HEK293 (cell line): ENCODE results near the gene RFX2.
A peak's percentile ranks its signal among the peaks of the same experiment; 100 is the strongest.

ENCODE experiments used
- AEBP2 ChIP-seq: fragments of 450-650 bp; formaldehyde crosslinking; IDR thresholded peaks from 2 replicates; pipeline ENCODE4 v1.5.1; 2016; ENCODE audit warnings: missing biosample characterization, missing genetic modification characterization, borderline replicate concordance
- ATF2 ChIP-seq: fragments of 450-650 bp; formaldehyde crosslinking; IDR thresholded peaks from 2 replicates; pipeline ENCODE4 v1.5.1; 2016; ENCODE audit warnings: missing biosample characterization, missing genetic modification characterization, low read depth
- CTCF ChIP-seq: fragments of 450-650 bp; formaldehyde crosslinking; IDR thresholded peaks from 2 replicates; pipeline ENCODE4 v1.5.1; 2016; ENCODE audit warnings: missing biosample characterization, missing genetic modification characterization
- GLI2 ChIP-seq: fragments of 450-650 bp; formaldehyde crosslinking; IDR thresholded peaks from 2 replicates; pipeline ENCODE4; 2017; ENCODE audit warnings: missing biosample characterization, missing genetic modification characterization, low read depth, borderline replicate concordance
- GLIS2 ChIP-seq: fragments of 450-650 bp; formaldehyde crosslinking; IDR thresholded peaks from 2 replicates; pipeline ENCODE4 v1.5.1; 2016; ENCODE audit warnings: missing biosample characterization, missing genetic modification characterization
- HOXA7 ChIP-seq: sonication (generic); formaldehyde crosslinking; IDR thresholded peaks from 2 replicates; pipeline ENCODE4 v1.8.1; 2022; ENCODE audit warnings: missing genetic modification reagents, borderline replicate concordance
- OSR2 ChIP-seq: fragments of 450-650 bp; formaldehyde crosslinking; IDR thresholded peaks from 2 replicates; pipeline ENCODE4 v1.5.1; 2016; ENCODE audit warnings: missing biosample characterization, missing genetic modification characterization
- OVOL3 ChIP-seq: fragments of 450-650 bp; formaldehyde crosslinking; IDR thresholded peaks from 2 replicates; pipeline ENCODE4 v1.5.1; 2016; ENCODE audit warnings: missing biosample characterization, missing genetic modification characterization
- SALL2 ChIP-seq: fragments of 450-650 bp; formaldehyde crosslinking; IDR thresholded peaks from 2 replicates; pipeline ENCODE4 v1.5.0; 2017; ENCODE audit warnings: missing biosample characterization, mild to moderate bottlenecking, missing genetic modification characterization, borderline replicate concordance
- SP2 ChIP-seq: fragments of 450-650 bp; formaldehyde crosslinking; IDR thresholded peaks from 2 replicates; pipeline ENCODE4 v1.5.1; 2016; ENCODE audit warnings: missing biosample characterization, missing genetic modification characterization
- TRIM28 ChIP-seq: IDR thresholded peaks from 2 replicates; pipeline ENCODE4 v1.6.1; 2011; ENCODE audit warnings: low read length, control low read depth, borderline replicate concordance
- ZBTB26 ChIP-seq: fragments of 450-650 bp; formaldehyde crosslinking; optimal IDR thresholded peaks from 2 replicates; pipeline ENCODE3; 2016; ENCODE audit warnings: missing biosample characterization, mild to moderate bottlenecking, missing genetic modification characterization
- ZBTB8A ChIP-seq: fragments of 450-650 bp; formaldehyde crosslinking; IDR thresholded peaks from 2 replicates; pipeline ENCODE4 v1.5.1; 2016; ENCODE audit warnings: missing biosample characterization, missing genetic modification characterization
- ZFHX2 ChIP-seq: fragments of 450-650 bp; formaldehyde crosslinking; conservative IDR thresholded peaks from 2 replicates; pipeline ENCODE4 v1.5.1; 2016; ENCODE audit warnings: missing biosample characterization, missing genetic modification characterization
- ZNF132 ChIP-seq: fragments of 450-650 bp; formaldehyde crosslinking; IDR thresholded peaks from 2 replicates; pipeline ENCODE4 v1.5.1; 2017; ENCODE audit warnings: missing biosample characterization, missing genetic modification characterization, borderline replicate concordance
- ZNF155 ChIP-seq: fragments of 450-650 bp; formaldehyde crosslinking; IDR thresholded peaks from 2 replicates; pipeline ENCODE4 v1.5.1; 2016; ENCODE audit warnings: missing biosample characterization, missing genetic modification characterization
- ZNF184 ChIP-seq: fragments of 450-650 bp; IDR thresholded peaks from 2 replicates; pipeline ENCODE4 v1.5.1; 2018; ENCODE audit warnings: missing biosample characterization, mild to moderate bottlenecking, missing genetic modification characterization
- ZNF223 ChIP-seq: fragments of 450-650 bp; formaldehyde crosslinking; IDR thresholded peaks from 2 replicates; pipeline ENCODE4 v1.5.1; 2016; ENCODE audit warnings: missing biosample characterization, missing genetic modification characterization
- ZNF341 ChIP-seq: fragments of 450-650 bp; formaldehyde crosslinking; IDR thresholded peaks from 2 replicates; pipeline ENCODE4; 2016; ENCODE audit warnings: low read depth, missing biosample characterization, missing genetic modification characterization
- ZNF354C ChIP-seq: fragments of 450-650 bp; formaldehyde crosslinking; IDR thresholded peaks from 2 replicates; pipeline ENCODE4 v1.5.1; 2016; ENCODE audit warnings: missing biosample characterization, missing genetic modification characterization, low read depth, borderline replicate concordance
- ZNF362 ChIP-seq: fragments of 450-650 bp; formaldehyde crosslinking; IDR thresholded peaks from 2 replicates; pipeline ENCODE4 v1.5.1; 2016; ENCODE audit warnings: missing biosample characterization, missing genetic modification characterization
- ZNF366 ChIP-seq: fragments of 450-650 bp; formaldehyde crosslinking; conservative IDR thresholded peaks from 2 replicates; pipeline ENCODE4 v1.5.1; 2016; ENCODE audit warnings: missing biosample characterization, missing genetic modification characterization
- ZNF416 ChIP-seq: fragments of 450-650 bp; formaldehyde crosslinking; IDR thresholded peaks from 2 replicates; pipeline ENCODE4 v1.5.1; 2016; ENCODE audit warnings: missing biosample characterization, missing genetic modification characterization
- ZNF449 ChIP-seq: fragments of 450-650 bp; formaldehyde crosslinking; IDR thresholded peaks from 2 replicates; pipeline ENCODE4 v1.5.1; 2017; ENCODE audit warnings: missing biosample characterization, mild to moderate bottlenecking, missing genetic modification characterization, moderate library complexity
- ZNF571 ChIP-seq: fragments of 450-650 bp; formaldehyde crosslinking; IDR thresholded peaks from 2 replicates; pipeline ENCODE4 v1.5.0; 2017; ENCODE audit warnings: missing biosample characterization, missing genetic modification characterization
- ZNF660 ChIP-seq: fragments of 450-650 bp; IDR thresholded peaks from 2 replicates; pipeline ENCODE4 v1.5.1; 2018; ENCODE audit warnings: missing biosample characterization, mild to moderate bottlenecking, missing genetic modification characterization
- ZNF777 ChIP-seq: fragments of 450-650 bp; formaldehyde crosslinking; IDR thresholded peaks from 2 replicates; pipeline ENCODE4 v1.5.1; 2017; ENCODE audit warnings: missing biosample characterization, missing genetic modification characterization, borderline replicate concordance
- ZNF791 ChIP-seq: fragments of 450-650 bp; formaldehyde crosslinking; IDR thresholded peaks from 2 replicates; pipeline ENCODE4 v1.5.1; 2016; ENCODE audit warnings: missing biosample characterization, missing genetic modification characterization
- ZNF843 ChIP-seq: fragments of 450-650 bp; formaldehyde crosslinking; IDR thresholded peaks from 2 replicates; pipeline ENCODE4 v1.5.1; 2016; ENCODE audit warnings: missing biosample characterization, missing genetic modification characterization

RFX2 gene

GRCh38 chr19:6092329-6093286, 17.7 kb downstream of the RFX2 start (continued):
- TF ChIP-seq HOXA7 (CRISPR knock-in tag), result no peak
- TF ChIP-seq ZNF843, result no peak
- no peak for TF ChIP-seq ZNF184 (tag by site-specific recombination)
- peak; percentile 61; the same call in 1 of the 2 replicates for TF ChIP-seq ZBTB8A (tag by site-specific recombination)
- TF ChIP-seq ZNF341 (tag by site-specific recombination), result no peak
- peak; percentile 78 for TF ChIP-seq TRIM28
- peak; percentile 59; the same call in 1 of the 2 replicates for TF ChIP-seq ZNF660 (tag by site-specific recombination)
- TF ChIP-seq ZNF571, result no peak
- no peak for TF ChIP-seq ZNF354C
- no peak for TF ChIP-seq ZNF362 (tag by site-specific recombination)
- TF ChIP-seq ZFHX2 (tag by site-specific recombination), result peak; percentile 74
- TF ChIP-seq OSR2 (tag by site-specific recombination), result no peak
- no peak for TF ChIP-seq CTCF (tag by site-specific recombination)
- TF ChIP-seq SALL2, result no peak
- no peak for TF ChIP-seq ZNF777 (tag by site-specific recombination)
- no peak for TF ChIP-seq OVOL3 (tag by site-specific recombination)
- TF ChIP-seq ATF2, result no peak
- TF ChIP-seq ZNF449 (tag by site-specific recombination), result peak; percentile 78; the same call in 1 of the 2 replicates
- peak; percentile 55 for TF ChIP-seq SP2 (tag by site-specific recombination)
- peak; percentile 73 for TF ChIP-seq GLIS2 (tag by site-specific recombination)
- no peak for TF ChIP-seq ZNF155
- no peak for TF ChIP-seq ZNF416 (tag by site-specific recombination)
- TF ChIP-seq ZNF132 (tag by site-specific recombination), result no peak
- no peak for TF ChIP-seq ZNF223 (tag by site-specific recombination)
- no peak for TF ChIP-seq AEBP2 (tag by site-specific recombination)
- no peak for TF ChIP-seq GLI2 (tag by site-specific recombination)
- no peak for TF ChIP-seq ZNF791 (tag by site-specific recombination)
- TF ChIP-seq ZBTB26 (tag by site-specific recombination), result peak; percentile 68
- peak; percentile 58; the same call in 1 of the 2 replicates for TF ChIP-seq ZNF366 (tag by site-specific recombination)
